Adrenal gland (tissue), 12 donors: ENCODE measurements around the gene CD70. TPM values are rescaled to one million over a fixed set of nuclear protein-coding genes. Genes with fewer than 3 reads are reported as not detected.

Experiments used
- DNase-seq, 7 donors: peaks; one replicate each; pipeline ENCODE4 v3.0.0-alpha.2; 2019 to 2020
- H3K27ac ChIP-seq, 5 donors: fragments of 200-600 bp; sonication (generic) in 4 of 5; 1 replicate in 3 of 5; 2 replicates in 2 of 5; pipeline versions ENCODE4 v1.5.1 to v1.8.0; 2016 to 2020; ENCODE audit warnings: mild to moderate bottlenecking in 1 of 5
- H3K27me3 ChIP-seq: fragments of 200-600 bp; 2 replicates; pipeline ENCODE4 v1.8.0; 2021
- H3K36me3 ChIP-seq, 2 donors: fragments of 200-600 bp; replicated peaks in 1 of 2; 1 replicate in 1 of 2; 2 replicates in 1 of 2; pipeline versions ENCODE4 v1.5.1 to v1.8.0; 2018 to 2022
- H3K4me1 ChIP-seq, 2 donors: fragments of 200-600 bp; replicated peaks in 1 of 2; 1 replicate in 1 of 2; 2 replicates in 1 of 2; pipeline versions ENCODE4 v1.5.1 to v1.8.0; 2018 to 2021
- H3K4me3 ChIP-seq, 4 donors: fragments of 200-600 bp; sonication (generic) in 3 of 4; one replicate each; pipeline ENCODE4 v1.5.1; 2016 to 2018
- H3K9me3 ChIP-seq, 3 donors: fragments of 200-600 bp; sonication (generic) in 1 of 3; replicated peaks in 1 of 3; 1 replicate in 2 of 3; 2 replicates in 1 of 3; pipeline versions ENCODE4 v1.5.1 to v1.8.0; 2016 to 2021
- POLR2A ChIP-seq, 2 donors: fragments of 450-650 bp; IDR thresholded peaks; one replicate each; pipeline ENCODE4 v1.6.1; 2017; ENCODE audit warnings: antibody characterized with exemption in 2 of 2, mild to moderate bottlenecking in 2 of 2, moderate library complexity in 1 of 2
- WGBS, 4 donors: extraction: QIAGEN DNeasy Blood & Tissue Kit in 2 of 4; methylation state at CpG; one replicate each; pipeline versions ENCODE4 v1.1.5 to v1.1.7; 2013 to 2017; 5-methylcytosine and 5-hydroxymethylcytosine counted together
- intact Hi-C, 2 donors: fragments of 100-400 bp; cut with DNase I; formaldehyde crosslinking; loops; one replicate each; pipeline versions ENCODE4 v1.14.1 to v1.15.0; 2022 to 2023
- polyA plus RNA-seq, 3 donors: library from polyadenylated mRNA; stranded (reverse); fragments of 200-250 nt in 2 of 3; fragments of 350-450 nt in 1 of 3; fragmentation: Illumina TruSeq in 1 of 3; extraction: RNeasy Lipid Tissue Mini Kit (QIAGEN cat#74804) in 1 of 3; gene quantifications; one replicate each; pipeline ENCODE4 v1.2.3, GENCODE V29; 2013 to 2014
- total RNA-seq, 9 donors: library from RNA; depleted of rRNA in 4 of 9; stranded (reverse); fragments of >200 nt in 4 of 9; fragments of 120-200 nt in 1 of 9; fragmentation: NEBNext Ultra II Directional in 1 of 9; extraction: Animal tissue kit (Norgen Biotek cat#: 25700) in 1 of 9; gene quantifications; one replicate each; pipeline versions ENCODE4 v1.1.0 to v1.2.4, GENCODE V29; 2013 to 2023
- TF ChIP-seq, protein P1 (sequence below), 6 experiments: fragments of 450-650 bp in 4 of 6; fragments of 200-600 bp in 2 of 6; sonication (generic) in 1 of 6; IDR thresholded peaks; 1 replicate in 5 of 6; 2 replicates in 1 of 6; pipeline versions ENCODE4 v1.5.1 to v1.8.0; 2016 to 2021; ENCODE audit warnings: antibody characterized with exemption in 6 of 6, mild to moderate bottlenecking in 2 of 6, moderate library complexity in 1 of 6
- donor health status: healthy with polysubstance abuse.
- donor health status: Bipolar disorder and iron deficiency.
- donor health status: DM: yes; HTN: yes; CAD: no.
- donor health status: DM: no; HTN: no; CAD: no.
- donor health status: DM: no; HTN: no; CAD: no.
- donor health status: DM: yes; HTN: yes; CAD: no.

The CD70 gene
- total and polyA plus RNA-seq, 12 donors = 0.27 to 0.34 TPM; not detected in 10

DNA sequence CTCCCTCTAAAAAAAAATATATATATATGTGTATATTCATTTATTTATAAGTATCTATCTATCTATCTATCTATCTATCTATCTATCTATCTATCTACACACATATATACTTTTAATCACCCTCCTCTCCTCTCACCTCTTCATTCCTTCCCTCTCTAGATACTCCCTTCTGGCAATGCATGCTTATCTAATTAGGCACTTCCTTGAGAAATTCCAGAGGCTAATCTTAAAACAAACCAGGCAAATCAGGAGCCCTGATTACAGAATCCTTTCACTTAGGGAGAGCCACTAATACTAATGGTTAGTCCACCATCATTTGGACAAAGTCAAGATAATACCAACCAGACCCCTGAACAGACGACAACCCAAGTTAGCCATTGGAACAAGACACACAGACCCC, 17.6 kb downstream of the CD70 start:
- TF ChIP-seq, protein P1, sequence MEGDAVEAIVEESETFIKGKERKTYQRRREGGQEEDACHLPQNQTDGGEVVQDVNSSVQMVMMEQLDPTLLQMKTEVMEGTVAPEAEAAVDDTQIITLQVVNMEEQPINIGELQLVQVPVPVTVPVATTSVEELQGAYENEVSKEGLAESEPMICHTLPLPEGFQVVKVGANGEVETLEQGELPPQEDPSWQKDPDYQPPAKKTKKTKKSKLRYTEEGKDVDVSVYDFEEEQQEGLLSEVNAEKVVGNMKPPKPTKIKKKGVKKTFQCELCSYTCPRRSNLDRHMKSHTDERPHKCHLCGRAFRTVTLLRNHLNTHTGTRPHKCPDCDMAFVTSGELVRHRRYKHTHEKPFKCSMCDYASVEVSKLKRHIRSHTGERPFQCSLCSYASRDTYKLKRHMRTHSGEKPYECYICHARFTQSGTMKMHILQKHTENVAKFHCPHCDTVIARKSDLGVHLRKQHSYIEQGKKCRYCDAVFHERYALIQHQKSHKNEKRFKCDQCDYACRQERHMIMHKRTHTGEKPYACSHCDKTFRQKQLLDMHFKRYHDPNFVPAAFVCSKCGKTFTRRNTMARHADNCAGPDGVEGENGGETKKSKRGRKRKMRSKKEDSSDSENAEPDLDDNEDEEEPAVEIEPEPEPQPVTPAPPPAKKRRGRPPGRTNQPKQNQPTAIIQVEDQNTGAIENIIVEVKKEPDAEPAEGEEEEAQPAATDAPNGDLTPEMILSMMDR (IDR thresholded peaks at IDR 0.05) = no peak
- no peak for TF ChIP-seq POLR2A (IDR thresholded peaks at IDR 0.05)

DNA sequence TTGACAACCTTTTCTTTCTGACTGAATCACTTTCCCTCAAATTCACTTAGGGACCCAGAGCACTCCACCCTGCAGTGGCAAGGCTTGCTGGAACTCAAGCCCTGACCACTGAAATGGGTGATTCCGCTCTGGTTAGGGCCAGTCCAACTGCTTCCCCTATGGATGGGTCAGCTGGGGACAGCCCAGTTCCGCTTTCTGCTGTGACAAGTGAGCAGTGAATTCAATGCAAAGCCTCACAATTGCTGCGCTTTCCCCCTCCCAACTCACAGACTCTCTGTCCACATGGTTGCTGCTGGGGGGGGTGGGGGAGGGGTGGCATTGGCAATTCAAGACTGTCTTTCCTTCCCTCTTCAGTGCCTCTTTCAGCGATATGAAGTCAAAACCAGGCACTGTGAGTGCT, 18.7 kb downstream of the CD70 start:
- no peaks in the 10 kb centered on the region for H3K9me3 ChIP-seq
- intact Hi-C loops = no loop called here
- H3K27me3 ChIP-seq = peaks cover 7% of the 10 kb centered on the region
- H3K4me3 ChIP-seq = no peak overlapping the region
- DNase-seq = peak; percentile 29 to 66 (median 47)
- WGBS, 4 donors = 53 to 69% (median 59%) methylated on average over 1 to 4 of the region's 4 CpGs
- H3K4me1 ChIP-seq = no peaks in the 10 kb centered on the region
- no peak for TF ChIP-seq POLR2A (IDR thresholded peaks at IDR 0.05)
- TF ChIP-seq, protein P1 (IDR thresholded peaks at IDR 0.05) = no peak
- no peaks in the 10 kb centered on the region for H3K36me3 ChIP-seq
- no peak overlapping the region for H3K27ac ChIP-seq

More for the DNA sequence above, 17.6 kb downstream of the CD70 start:
- no peak for DNase-seq
- Histone ChIP-seq H3K27me3 (peaks cover 7% of the 10 kb centered on the region), H3K4me3 (no peak overlapping the region), H3K9me3 (no peaks in the 10 kb centered on the region), H3K27ac (no peak overlapping the region), H3K4me1 (no peaks in the 10 kb centered on the region), H3K36me3 (no peaks in the 10 kb centered on the region)
- intact Hi-C loops = no loop called here
- WGBS, 4 donors = 63 to 100% (median 86%) methylated on average over 1 of the region's 1 CpG

DNA sequence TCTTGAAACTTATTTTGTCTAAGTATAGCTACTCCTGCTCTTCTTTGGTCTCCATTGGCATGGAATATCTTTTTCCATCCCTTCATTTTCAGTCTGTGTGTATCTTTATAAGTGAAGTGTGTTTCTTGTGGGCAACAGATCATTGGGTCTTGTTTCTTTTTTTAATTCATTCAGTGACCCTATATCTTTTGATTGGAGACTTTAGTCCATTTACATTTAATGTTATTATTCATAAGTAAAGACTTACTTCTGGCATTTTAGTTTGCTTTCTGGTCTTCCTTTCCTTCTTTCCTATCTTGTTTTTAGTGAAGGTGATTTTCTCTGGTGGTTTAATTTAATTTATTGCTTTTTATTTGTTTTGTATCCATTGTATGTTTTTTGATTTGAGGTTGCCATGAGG, 19.8 kb downstream of the CD70 start:
- Histone ChIP-seq H3K4me1 (no peaks in the 10 kb centered on the region), H3K4me3 (no peak overlapping the region), H3K36me3 (no peaks in the 10 kb centered on the region), H3K27me3 (peaks cover 7% of the 10 kb centered on the region), H3K27ac (no peak overlapping the region), H3K9me3 (no peaks in the 10 kb centered on the region)
- intact Hi-C loops = no loop called here
- TF ChIP-seq POLR2A (IDR thresholded peaks at IDR 0.05) = no peak
- TF ChIP-seq, protein P1 (IDR thresholded peaks at IDR 0.05) = no peak
- DNase-seq = no peak

DNA sequence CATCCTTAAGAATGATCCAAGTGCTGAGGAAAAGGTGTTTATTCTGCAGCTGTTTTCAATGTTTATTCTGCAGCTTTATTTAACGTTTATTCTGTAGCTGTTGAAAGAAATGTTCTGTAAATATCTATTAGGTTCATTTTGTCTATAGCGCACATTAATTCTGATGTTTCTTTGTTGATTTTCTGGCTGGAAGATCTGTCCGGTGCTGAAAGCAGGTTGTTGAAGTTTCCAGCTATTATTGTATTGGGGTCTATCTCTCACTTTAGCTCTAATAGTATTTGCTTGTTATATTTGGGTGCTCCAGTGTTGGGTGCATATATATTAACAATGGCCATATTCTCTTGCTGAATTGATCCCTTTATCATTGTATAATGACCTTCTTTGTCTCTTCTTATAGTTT, 20.2 kb downstream of the CD70 start:
- H3K4me1 ChIP-seq = no peaks in the 10 kb centered on the region
- peaks cover 7% of the 10 kb centered on the region for H3K27me3 ChIP-seq
- DNase-seq = no peak
- H3K9me3 ChIP-seq = no peaks in the 10 kb centered on the region
- WGBS, 4 donors = 57 to 87% (median 78%) methylated on average over 3 of the region's 3 CpGs
- no peak overlapping the region for H3K4me3 ChIP-seq
- TF ChIP-seq POLR2A (IDR thresholded peaks at IDR 0.05) = no peak
- TF ChIP-seq, protein P1 (IDR thresholded peaks at IDR 0.05) = no peak
- no peak overlapping the region for H3K27ac ChIP-seq
- no peaks in the 10 kb centered on the region for H3K36me3 ChIP-seq
- intact Hi-C loops = no loop called here
